ENCODE results near the gene CYP26B1.
"Not testable (repeated sequence)": the region's sequence is repeated elsewhere in the genome, so short reads cannot be mapped to it uniquely, and the experiment has no call there.

Gene CYP26B1

DNA sequence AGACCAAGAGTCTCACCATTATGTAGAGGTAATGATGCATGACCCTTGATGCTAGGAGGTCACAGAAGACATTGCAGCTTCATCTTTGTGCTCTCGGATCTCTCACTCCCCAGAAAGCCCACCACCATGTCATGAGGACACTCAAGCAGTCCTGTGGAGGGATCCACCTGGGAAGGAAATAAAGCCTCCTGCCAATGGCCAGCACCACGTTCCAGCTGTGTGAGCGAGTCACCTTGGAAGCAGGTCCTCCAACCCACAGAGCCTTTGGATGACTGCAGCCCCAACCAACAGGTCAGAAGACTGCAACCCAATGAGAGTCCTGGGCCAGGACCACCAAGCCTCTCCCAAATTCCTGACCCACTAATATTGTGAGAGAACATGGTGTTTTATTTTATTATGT lies 38.4 kb downstream of the CYP26B1 start:
- DNase-seq (ENCODE audit: low spot score) = no peak

DNA sequence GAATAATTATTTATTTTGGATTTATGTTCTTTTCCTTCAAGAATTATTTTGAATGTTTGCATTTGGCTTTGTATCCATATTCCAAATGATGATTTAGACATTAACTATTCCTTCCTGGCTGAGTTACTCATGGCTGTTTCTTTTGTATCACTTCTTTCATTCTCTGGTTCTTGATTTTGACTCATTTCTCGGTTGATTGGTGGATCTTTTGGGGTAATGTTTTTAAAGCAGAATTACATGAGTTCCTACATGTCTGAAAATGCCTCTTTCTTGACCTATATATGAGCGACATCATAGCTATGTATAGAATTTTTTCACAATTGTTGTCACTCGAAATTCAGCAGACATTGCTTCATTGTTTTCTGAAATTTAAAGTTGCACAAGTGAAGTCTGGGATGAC lies 39.5 kb downstream of the CYP26B1 start:
- no peak for DNase-seq (ENCODE audit: low spot score)

DNA sequence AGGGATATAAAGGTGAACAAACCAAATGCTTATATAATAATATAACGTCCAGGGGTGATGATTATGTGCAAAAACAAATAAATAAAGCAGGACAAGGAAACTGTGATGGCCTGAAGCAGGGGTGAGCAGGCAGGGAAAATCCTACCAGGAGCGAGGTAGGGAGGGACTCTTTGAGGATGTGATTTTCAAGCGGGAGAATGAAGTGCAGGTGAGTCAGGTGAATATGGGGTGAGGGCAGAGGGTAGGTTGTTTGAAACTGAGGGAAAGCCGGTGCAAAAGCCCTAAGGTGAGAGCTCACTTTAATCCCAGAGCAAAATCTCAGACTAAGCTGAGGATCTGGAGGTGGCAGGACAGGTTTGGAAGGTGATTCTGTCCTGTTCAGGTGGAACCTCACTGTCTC lies 40.7 kb downstream of the CYP26B1 start:
- no peak for DNase-seq (ENCODE audit: low spot score)

DNA sequence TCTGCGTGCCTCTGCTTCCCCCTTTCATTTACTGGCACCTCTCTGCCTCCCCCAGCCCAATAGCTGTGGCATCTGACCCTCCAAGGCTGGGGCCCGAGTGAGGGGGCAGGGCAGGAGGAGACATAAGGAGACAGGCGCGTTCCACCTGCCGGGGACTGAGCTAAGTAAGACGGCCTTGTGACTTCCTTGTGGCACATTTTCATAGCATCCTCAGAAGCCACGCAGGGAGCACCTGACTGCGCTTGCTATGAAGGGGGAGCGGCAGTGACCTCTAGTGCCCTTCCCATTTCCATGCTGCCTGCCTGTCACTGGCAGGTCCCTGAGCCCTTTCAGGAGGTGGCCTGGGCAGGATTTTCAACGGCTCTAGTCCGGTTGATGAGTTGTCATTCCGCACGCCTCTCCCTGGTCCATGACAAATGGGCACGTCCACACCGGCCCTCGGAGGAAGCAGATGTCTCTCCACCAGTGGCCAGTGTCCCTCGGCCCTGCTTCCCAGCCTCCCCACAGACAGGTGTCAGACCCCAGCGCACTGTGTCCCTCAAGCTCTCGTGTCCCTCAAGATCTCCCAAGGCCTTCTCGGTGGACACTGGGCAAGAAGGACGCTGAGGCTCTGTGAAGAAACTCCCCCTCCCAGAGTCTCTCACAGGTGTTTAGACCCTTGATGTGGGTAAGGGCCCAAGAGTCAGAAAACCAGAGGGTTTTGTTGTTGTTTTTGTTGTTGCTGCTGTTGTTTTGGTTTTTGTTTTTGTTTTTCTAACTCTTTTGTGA lies 42.7 kb downstream of the CYP26B1 start:
- no peak for DNase-seq (ENCODE audit: low spot score)

DNA sequence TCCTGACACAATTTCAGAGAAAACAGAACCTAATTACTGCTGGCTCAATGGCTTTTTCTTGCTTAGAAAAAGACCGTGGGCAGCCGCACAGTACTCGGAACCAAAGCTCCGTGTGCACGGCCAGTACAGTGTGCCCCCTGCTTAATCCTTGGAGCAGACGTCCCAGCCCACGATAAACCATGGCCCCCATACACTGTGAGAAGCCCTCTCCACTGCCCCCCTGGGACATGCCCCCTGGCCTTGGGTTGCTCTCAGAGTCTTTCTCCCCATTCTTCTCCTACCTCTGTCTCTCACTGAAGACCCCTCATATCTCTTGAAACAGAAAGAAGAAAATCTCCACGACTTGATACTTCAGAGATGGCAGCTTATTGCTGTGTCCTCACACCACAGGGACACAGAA lies 44.0 kb downstream of the CYP26B1 start:
- DNase-seq (ENCODE audit: low spot score) = no peak

DNA sequence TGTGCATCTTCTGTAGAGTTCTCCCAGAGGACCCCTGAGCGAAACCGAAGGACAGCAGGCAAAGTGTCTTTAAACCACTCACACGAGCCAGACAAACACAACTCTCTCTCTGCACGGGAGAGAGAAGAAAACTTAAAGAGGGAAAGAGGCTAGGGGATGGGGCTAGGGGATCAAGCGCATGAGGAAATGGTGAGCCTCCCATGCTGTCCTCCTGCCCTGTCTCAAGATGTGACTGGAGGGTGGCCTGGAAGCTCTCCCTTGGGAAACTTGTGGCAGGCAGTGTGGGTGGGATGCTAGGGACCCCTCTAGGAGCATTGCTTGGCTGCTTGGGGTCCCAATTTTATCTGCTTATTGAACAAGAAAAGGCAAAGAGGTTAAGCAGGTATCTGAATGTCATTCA lies 44.5 kb downstream of the CYP26B1 start:
- no peak for DNase-seq (ENCODE audit: low spot score)

DNA sequence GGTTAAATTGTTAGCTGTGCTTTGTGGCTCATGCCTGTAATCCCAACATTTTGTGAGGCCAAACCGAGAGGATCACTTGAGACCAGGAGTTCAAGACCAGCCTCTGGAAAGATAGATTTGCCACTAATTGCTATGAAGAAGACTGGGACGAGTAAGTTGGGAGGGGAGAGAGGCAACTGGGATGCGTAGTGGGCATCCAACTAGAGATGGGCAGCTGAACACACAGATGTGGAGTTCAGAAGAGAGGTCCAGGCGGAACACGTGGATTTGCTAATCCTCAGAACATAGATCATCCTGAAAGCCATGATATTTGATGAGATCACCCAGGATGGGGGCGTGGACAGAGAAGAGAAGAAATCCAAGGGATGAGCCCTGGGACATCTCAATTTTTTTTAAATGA lies 48.7 kb downstream of the CYP26B1 start:
- no peak for DNase-seq (ENCODE audit: low spot score)

DNA sequence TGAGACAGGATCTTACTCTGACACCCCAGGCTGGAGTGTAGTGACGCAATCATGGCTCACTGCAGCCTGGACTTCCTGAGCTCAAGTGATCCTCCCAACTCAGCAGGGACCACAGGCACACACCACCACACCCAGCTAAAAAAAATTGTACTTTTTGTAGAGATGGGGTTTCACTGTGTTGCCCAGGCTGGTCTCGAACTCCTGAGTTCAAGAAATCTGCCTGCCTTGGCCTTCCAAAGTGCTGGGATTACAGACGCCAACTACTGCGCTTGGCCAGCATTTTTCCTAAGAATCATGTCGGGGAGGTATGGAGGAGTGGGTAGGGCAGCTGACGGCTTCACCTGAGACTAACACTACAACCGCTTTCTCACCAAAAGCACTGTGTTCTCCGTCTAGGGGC lies 50.4 kb downstream of the CYP26B1 start:
- DNase-seq (ENCODE audit: low spot score) = no peak

DNA sequence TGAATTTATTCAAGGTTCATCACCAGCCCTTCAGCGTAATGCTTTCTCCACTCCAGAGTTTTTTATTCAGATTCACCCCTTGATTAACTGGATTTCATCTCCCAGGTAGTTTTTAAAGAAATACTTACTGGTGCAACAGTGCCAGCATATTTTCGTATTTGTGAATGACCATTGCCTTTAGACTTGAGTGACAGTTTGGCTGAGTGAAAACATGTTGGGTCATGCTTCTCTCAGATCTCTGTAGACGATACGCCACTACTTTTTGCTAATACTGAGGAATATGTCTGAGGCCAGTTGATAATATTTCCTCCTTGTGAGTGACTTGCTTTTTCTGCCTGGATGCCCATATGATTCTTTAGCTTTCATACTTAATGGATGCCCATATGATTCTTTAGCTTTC lies 51.5 kb downstream of the CYP26B1 start:
- DNase-seq (ENCODE audit: low spot score) = no peak

DNA sequence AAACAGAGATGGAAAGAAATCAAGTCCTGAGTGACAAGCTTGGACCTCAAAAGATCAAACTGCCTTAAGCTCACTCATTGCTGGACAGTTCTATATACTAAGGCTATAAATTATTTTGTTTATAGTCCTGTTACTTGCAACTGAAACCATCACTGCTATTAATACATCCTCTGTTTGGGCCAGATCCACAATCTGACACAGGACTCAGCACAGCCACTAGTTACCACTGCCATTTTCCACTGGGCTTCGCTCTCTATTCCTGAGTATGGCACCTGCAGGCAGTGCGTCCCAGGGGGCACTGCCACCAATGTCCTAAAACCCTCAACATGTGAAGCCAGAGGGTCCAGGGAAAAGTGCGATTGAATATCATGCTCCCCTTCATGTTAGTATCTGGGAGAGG lies 52.3 kb downstream of the CYP26B1 start:
- no peak for DNase-seq (ENCODE audit: low spot score)

DNA sequence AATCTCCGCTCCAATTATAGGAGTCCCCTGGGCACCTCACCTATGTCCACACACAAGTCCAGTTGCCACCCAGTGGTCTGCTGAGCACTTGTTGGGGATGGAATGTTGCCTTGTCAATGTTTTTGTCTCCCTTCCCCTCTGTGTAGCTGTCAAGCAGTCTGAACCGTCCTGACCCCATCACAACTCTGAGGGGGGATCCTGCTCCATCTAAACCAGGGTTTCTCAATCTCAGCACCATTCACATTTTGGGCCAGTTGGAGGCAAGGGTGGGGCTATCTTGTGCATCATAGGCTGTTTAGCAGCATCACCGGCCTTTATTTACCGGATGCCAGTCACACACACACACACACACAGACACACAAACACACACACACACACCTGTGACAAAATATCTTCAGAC lies 53.0 kb downstream of the CYP26B1 start:
- no peak for DNase-seq (ENCODE audit: low spot score)

DNA sequence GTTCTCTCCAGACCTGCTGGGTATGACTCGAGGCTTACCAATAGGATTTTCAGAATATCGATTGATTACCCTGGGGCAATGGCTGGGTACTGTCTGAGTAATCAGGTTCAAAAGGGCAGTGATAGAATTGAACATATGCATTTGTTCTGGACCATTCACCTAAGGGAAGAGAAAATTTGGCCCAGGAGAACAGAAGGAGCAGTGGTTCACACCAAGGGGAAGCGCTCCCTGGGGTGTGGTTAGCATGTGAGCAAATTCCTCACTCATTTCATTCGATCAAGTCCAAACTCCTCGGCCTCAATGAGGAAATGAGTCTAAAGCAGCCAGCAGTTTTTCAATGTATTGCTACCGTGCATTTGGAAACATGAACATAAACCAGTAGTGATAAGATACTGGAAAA lies 55.6 kb downstream of the CYP26B1 start:
- DNase-seq (ENCODE audit: low spot score) = no peak

DNA sequence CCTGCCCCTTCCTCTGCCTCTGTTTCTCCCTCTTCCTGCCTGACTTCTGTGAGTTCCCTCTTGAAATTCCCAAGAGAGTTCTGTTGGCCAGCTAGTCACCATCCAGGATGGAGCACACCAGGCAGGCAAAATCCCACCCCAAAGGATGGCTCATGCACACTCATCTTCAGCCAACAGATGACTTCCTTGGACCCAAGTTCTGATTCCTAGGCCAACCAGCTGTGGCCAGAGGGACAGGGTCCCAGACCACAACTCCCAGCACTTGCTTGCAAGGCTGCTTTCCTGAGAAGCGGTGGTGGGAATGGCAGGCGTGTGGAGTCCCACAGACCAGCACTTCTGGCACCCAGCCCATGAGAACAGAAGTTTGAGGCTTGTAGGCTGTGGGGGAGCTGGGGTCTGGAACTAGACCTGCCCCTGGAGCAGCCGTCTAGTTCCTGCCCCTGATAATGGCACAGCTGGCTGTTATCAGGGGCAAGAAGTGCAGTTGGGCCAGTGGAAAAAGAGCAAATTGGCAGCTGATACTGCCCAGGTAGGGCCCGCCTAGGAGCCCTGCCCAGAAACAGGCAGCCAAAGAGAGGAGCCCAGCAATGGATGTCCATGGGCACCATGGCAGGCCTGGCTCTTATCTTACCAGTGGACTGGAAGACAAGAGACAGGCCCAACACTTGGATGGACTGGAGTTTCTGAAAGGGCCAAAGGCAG lies 56.7 kb downstream of the CYP26B1 start:
- DNase-seq (ENCODE audit: low spot score) = no peak

DNA sequence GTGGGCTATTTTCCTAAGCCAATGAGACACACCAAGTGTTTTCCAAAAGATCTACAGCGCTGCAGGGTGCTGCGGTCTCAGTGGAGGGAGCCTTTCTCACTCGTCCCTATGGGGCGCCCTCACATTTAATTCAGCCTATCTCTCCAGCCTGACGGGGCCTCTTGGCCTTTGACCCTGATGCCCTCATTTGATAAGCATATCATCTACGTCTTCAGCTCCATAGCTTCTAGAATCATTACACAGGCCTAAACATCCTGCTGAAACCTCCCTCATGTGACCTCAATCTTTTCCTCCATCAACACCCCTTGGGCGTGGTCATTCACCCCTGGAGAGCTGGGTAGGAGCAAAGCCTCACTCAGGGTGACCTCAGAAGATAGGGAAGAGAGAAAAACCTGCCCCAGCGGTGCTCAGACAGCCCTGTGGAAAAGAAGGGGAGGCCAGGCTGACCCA lies 57.4 kb downstream of the CYP26B1 start:
- no peak for DNase-seq (ENCODE audit: low spot score)

DNA sequence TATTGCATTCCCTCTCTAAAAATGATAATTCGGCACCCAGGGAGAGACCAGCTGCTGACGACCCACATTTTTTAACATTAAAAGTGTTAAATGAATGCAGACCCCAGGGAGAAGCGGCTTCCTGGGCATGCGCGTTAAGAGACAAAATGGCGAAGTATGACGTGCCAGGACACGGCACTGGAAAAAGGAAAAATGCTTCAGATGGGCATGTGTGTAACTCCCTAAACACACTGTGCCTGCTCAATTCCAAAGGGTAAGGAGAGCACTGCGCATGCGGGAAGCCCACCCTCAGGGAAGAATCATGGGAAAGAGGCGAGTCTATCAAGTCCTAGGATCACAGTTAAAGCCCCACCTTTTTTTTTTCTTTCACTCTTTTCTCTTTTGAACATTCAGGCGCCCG lies 58.1 kb downstream of the CYP26B1 start:
- no peak for DNase-seq (ENCODE audit: low spot score)

DNA sequence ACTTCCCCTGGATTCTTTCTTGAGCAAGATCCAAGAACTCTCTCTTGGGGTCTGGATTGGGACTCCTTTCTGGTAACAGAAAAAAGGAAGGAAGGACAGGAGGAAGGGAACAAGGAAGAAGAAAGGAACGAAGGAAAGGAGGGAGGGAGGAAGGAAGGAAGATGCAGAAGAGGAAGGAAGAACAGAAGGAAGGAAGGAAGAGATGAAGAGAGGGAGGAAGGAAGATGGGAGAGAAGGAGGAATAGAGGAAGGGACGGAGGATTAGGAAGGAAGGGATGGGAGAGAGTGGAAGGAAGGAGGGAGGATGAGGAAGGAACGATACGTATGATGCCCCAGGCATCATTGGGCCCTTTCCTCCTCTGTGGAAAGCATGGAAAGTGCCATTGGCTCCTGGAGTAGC lies 58.6 kb downstream of the CYP26B1 start:
- DNase-seq (ENCODE audit: low spot score) = no peak

DNA sequence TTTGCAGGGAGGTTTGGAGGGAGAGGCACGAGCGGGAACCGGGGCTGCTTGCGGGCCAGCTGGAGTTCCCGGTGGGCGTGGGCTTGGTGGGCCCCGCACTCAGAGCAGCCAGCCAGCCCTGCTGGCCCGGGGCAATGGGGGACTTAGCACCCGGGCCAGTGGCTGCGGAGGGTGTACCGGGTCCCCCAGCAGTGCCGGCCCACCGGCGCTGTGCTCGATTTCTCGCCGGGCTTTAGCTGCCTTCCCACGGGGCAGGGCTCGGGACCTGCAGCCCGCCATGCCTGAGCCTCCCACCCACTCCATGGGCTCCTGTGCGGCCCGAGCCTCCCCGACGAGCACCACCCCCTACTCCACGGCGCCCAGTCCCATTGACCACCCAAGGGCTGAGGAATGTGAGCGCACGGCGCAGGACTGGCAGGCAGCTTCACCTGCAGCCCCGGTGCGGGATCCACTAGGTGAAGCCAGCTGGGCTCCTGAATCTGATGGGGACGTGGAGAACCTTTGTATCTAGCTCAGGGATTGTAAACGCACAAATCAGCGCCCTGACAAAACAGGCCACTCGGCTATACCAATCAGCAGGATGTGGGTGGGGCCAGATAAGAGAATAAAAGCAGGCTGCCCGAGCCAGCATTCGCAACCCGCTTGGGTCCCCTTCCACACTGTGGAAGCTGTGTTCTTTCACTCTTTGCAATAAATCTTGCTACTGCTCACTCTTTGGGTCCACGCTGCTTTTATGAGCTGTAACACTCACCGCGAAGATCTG lies 60.6 kb downstream of the CYP26B1 start:
- not testable (repeated sequence) for DNase-seq (ENCODE audit: low spot score)

DNA sequence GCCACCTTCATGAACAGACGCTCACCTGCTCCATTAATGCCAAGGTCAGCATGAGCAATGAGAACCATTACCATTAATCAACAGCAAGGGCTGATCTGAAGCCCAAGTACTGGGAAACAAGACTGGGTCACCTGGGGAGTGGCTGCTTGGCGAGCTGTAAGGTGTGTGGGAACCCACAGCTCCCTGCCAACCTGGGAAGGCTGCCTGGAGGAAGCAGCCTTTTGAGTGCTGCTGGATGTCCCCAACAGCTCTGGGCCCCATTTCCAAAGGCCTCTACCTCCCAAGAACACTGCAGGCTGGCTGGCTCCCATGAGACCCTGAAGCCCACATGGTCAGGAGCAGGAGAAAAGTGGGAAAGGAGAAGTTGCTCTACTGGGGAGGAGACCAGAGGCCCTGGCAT lies 62.1 kb downstream of the CYP26B1 start:
- no peak for DNase-seq (ENCODE audit: low spot score)

DNA sequence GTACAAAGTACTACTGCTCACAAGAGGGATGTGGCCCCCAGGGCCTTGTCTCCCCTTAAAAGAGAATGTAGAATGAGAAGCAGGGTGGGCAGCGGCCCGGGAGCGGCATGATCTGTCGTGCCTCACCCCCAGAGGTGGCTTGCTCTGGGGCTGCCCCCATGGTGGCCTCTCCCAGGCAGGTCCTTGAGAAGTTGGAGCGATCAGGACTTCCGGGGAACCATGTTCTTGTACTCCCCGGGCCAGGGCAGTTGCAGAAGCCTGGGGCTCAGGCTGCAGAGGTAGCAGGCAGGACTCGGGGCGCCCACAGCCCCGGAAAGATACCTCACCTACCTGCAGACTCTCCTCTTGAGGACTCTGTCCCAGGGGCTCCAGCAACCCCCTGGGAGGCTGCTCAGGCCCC lies 62.6 kb downstream of the CYP26B1 start:
- DNase-seq (ENCODE audit: low spot score) = no peak

DNA sequence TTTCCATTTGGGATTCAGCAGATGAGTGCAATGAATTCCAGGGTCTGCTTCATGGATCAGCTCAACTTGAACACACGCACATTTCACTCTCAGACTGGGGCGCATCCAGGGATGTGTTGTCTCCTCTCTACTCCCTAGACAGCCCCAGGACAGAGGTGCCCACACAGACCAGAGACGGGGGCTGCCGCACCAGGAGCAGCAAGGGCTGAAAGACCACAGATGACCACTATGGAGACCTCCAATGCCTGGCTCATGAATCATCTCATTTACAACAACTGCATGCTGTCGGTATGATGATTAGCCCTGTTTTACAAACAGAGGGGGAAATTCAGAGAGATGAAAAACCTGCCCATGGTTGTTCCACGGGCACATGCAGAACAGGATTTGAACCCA lies 63.1 kb downstream of the CYP26B1 start:
- no peak for DNase-seq (ENCODE audit: low spot score)

DNA sequence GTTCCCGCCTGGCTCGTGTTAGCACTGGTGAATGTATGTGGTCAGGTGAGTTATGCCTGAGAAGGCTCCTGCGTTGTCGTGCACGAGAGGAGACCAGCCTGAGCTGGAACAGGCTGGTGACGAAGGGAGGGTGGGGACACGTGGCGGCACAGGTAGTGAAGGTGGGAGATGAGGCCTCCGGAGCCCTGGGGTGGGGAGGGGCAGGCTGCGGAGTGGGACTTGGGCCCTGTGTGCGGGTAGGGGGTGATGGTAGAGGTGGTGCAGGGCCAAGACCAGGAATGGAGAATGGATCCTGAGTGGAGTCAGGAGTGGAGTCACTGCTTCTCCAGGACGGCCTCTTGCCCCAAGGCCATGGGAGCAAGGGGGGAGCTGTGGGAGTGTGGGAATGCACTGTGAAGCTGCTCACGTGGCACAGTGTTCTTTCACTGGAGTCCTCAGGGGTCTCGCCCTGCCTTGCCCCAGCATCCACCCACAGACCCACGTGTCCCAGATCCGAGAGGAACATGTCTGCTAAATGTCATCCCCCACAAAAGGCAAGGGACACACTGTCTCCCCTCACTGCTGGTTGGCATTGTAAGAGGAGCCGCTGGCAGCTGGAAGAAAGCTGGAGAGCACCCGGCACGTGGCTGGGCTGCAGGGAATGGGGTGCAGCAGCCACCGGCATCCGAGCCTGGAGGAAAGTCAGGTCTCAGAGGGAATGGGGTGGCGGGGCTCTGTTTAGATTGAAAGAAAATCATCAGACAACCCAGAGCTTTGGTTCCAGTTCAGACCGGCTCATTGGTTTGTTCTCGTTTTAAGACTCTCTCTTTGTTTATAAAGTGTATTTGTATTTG lies 63.7 kb downstream of the CYP26B1 start:
- DNase-seq (ENCODE audit: low spot score) = no peak

DNA sequence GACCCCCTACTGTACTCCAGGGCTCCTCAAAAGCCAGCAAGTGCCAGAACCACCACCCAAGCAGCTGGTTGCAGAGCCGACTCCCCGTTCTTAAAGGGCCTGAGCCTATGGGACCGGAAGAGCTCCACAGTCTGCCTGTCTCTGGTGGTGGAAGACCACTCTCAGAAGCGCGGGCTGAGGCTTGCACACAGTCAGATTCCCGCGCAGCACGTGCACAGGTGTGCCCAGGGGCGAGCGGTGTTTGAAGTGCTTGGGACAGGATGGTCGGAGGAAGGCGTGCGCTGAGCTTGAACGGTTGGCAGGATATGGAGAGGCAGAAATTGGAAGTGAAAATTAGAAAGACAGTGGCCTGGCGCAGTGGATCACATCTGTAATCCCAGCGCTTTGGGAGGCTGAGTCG lies 64.8 kb downstream of the CYP26B1 start:
- DNase-seq (ENCODE audit: low spot score) = no peak

All from pons (tissue), 1 donor.